IPS-18c (cell line): ENCODE results near the gene ZNF398.
"Not testable (repeated sequence)": the region's sequence is repeated elsewhere in the genome, so short reads cannot be mapped to it uniquely, and the experiment has no call there.

Experiments used
- H3K4me3 ChIP-seq: 2 replicates; pipeline ENCODE4 v1.7.0; 2013; ENCODE audit warnings: low read depth, mild to moderate bottlenecking, low read length, moderate library complexity; ENCODE audit not compliant: insufficient read depth
- H3K9me3 ChIP-seq: one replicate; pipeline ENCODE4 v1.6.1; 2013; ENCODE audit warnings: mild to moderate bottlenecking, low read length, moderate library complexity; ENCODE audit not compliant: control insufficient read depth, insufficient read depth

Gene ZNF398

DNA sequence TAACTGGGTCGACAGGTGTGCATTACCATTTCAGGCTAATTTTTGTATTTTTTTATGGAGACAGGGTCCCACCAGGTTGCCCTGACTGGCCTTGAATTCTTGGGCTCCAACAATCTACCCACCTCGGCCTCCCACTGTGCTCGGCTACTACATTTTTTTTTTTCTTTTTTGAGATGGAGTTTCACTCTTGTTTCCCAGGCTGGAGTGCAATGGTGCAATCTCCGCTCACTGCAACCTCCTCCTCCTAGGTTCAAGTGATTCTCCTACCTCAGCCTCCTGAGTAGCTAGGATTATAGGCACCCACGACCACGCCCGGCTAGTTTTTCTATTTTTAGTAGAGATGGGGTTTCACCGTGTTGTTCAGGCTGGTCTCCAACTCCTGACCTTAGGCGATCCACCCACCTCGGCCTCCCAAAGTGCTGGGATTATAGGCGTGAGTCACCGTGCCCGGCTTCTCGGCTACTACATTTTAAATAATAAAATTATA is 2.8 kb upstream of the ZNF398 start:
- H3K9me3 ChIP-seq, H3K4me3 ChIP-seq: not testable (repeated sequence)

DNA sequence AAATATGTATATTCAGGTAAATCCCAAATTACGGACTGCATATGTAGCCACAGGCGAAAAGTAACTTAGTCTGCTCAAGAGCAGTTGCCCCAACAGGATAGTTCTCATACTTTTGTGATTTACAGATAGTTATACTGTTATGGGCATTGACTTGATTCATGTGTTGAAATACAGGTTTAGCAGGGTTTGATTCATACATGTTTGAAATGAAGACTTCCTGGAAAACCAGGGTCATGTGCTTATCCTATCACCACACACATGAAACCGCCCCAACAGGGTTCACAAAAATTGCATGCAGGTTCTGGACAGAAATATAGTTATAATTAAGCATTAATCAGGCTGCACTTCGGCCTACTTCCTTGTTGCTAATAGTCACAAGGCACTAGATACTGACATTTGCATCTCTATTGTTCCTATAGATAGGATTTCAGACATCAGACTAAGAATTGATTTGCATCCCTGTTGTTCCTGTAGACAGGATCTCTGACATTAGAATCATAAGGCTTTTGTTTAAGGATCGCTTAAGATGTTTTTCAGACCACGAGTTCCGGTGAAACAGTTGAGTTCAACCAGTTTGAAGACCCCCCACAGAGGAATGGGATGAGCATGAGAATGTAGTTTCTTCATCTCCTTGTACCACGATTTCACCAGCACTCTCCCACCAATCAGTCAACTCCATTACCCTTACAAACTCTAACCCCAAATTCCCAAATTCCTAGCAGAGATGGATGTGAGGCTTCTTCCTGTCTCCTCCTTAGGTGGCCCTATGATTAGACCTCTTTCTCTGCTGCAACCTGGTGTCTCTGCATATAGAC is 2.0 kb upstream of the ZNF398 start:
- Histone ChIP-seq H3K9me3 (no peaks in the 10 kb centered on the region), H3K4me3 (peak overlapping the region; percentile 11; the same call in 1 of the 2 replicates)

DNA sequence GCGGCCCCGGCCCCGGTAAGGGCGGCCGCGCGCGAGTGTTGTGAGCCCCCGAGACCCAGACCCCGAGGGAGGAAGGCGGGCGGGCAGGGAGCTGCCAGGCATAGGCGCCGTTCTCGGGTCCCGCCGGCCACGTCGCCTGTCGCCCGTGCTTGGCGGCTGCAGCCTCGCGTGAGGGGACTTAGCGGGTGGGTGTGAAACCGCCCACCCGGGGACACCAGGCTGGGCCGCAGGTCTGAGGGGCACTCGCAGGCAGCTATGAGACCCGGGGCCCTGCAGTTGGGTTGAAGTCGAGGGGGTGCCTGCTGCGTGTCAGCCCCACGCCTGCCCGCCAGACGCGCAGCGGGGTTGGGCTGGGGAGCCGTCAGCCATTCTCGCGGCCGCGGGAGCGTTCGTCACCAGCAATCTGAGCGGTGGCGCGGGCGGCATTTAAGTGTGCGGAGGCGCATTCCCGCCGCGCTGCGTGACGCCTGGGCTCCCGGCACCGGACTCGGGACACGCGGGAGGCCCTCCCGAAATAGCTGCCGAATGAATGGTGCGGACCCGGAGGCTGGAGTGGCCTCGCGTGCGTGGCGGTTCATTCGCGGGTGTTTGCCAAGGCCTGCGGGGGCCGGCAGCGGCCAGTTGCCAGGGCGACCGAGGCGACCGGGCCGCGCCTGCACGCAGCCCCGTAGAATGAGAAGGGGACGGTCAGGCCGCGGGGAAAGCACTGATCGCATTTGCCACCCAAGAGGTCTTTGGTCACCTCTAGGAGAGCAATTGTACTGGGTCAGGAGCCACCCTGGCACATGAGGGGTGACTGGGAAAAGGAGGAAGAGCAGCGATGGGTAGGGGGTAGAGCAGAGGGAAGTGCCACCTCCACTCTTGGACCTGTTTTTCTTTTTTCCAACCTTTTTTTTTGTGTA is 750 bp downstream of the ZNF398 start:
- H3K9me3 ChIP-seq, result no peaks in the 10 kb centered on the region

DNA sequence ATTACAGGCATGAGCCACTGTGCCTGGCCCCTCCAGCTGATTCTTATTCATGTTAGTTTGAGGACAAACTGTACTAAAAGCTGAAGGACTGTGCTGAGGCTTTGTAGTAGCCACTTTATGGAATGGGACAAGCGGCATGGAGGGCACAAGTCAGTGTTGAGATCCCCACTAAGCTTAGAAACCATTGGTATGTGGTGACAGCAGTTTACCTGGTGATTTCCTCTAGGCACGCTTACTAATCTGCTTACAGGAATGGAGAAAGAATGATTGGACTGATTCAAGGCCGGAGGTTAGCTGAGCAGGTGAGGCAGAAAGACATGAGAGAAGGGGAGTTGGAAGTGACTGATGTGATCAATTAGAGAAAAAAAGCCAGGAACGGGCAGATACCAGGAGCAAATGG is 3.7 kb downstream of the ZNF398 start:
- no peak overlapping the region for H3K4me3 ChIP-seq

More for the DNA sequence above, 750 bp downstream of the ZNF398 start:
- H3K4me3 ChIP-seq, result peak overlapping the region; percentile 70

DNA sequence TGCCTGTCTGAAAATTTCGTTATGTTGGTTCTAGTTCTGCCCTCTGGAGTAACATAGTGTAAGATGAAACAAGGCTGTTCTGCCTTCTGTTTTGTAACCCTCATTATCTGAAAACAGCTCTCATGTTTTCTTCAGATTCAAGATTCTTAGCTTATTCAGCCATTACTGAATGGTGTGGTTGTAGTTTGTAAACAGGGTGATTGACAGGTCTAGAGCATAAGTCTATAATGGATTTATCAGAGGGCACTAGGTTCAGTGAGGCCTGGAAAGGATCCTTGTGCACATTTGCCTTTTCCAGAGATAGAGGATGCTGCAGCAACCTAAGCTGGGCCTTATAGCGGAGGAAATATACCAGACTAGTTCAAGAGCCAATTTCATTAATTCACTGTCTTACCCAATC is 6.1 kb downstream of the ZNF398 start:
- Histone ChIP-seq H3K9me3 (no peaks in the 10 kb centered on the region), H3K4me3 (no peak overlapping the region)

More for the DNA sequence above, 3.7 kb downstream of the ZNF398 start:
- H3K9me3 ChIP-seq, result no peaks in the 10 kb centered on the region

DNA sequence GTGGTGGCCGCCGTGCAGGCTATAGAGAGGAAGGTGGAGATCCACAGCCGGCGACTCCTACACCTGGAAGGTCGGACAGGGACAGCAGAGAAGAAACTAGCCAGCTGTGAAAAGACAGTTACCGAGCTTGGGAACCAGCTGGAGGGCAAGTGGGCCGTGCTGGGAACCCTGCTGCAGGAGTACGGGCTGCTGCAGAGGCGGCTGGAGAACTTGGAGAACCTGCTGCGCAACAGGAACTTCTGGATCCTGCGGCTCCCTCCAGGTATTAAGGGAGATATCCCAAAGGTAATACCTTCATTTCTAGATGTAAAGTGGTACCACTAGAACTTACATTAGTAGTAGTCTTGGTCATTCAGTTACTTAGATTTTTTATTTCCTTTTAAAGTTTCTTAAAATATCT is 6.8 kb downstream of the ZNF398 start:
- no peaks in the 10 kb centered on the region for H3K9me3 ChIP-seq
- H3K4me3 ChIP-seq, result no peak overlapping the region

DNA sequence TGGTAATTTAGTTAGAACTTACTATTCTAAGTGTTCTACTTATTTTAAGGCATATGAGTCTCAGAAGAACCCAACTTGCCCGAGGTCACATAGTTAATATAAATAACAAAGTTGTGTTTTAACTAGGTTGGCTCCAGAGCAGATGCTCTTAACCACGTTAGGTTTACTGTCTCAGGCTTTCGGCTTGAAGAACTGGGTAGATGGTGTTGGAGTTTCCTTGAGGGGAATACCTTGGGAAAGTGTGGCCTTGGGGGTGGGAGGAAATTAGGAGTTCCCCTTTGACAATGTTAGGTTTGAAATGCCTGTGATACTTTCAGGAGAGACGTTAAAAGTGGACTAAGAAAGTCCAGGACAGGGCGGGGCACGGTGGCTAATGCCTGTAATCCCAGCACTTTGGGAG is 9.6 kb downstream of the ZNF398 start:
- no peak overlapping the region for H3K4me3 ChIP-seq
- no peaks in the 10 kb centered on the region for H3K9me3 ChIP-seq

DNA sequence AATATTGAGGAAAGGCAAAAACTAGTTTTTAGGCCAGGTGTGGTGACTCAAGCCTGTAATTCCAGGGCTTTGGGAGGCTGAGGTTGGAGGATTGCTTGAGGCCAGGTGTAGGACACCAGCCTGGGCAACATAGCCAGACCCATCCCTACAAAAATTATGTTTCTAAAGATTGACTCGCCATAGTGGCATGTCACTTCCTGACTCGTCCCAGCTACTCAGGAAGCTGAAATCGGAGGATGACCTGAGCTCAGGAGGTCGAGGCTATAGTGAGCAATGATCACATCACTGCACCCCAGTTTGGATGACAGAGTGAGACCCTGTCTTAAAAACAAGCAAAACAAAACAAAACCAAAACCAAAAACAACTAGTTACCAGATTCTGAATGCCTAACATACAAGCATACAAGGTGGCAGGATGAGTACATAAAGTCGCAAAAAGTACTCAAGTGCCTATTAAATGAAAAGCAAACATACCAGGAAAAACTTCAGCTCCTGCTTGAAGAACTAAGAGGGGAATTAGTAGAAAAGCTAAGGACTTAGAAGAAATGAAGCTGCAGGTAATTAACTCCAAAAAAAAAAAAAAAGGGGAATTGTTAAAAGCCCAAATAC is 14.1 kb downstream of the ZNF398 start:
- H3K4me3 ChIP-seq, result no peak overlapping the region
- H3K9me3 ChIP-seq, result no peaks in the 10 kb centered on the region

DNA sequence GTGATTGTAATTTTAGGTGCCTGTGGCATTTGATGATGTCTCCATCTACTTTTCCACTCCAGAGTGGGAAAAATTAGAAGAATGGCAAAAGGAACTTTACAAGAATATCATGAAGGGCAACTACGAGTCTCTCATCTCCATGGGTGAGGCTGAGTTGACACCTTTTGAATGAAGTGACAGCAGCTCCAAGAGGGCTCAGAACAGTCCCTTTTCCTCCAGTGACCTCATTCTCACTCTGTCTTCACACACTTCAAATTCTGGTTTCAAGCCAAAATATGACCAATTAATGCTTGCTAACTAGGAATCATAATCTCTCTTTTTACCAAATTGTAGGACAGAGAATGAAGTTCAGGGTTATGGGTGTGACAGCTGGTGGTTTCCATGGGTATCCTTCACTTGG is 18.9 kb downstream of the ZNF398 start:
- Histone ChIP-seq H3K4me3 (no peak overlapping the region), H3K9me3 (no peaks in the 10 kb centered on the region)

DNA sequence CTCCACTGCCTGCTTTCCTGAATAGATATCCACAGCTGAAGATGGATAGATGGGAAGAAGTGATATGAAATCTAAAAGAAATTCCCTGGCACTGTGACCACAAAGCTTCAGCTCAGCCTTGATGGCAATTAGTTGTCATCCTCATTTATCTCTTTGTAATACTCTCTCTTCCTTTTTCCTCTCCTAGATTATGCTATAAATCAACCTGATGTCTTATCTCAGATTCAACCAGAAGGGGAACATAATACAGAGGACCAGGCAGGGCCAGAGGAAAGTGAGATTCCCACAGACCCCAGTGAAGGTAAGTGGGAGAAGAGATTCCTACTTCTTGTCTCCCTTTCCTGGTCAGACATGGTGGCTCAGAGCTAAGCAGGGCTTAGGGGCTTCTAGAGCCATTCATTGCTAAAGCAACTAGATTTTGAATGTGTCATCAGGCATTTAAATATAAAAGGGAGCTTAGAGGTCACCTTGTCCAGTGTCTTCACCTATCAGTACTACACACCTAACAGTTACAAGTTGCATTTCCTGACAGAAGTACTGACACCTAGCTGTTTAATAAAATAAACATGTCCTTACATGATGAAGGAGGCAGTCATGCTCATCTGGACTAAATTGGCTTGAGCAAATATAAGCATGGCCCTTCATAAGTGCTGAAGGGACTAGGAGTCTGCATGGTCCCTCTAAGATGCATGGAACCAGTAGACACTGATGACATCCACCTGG is 19.5 kb downstream of the ZNF398 start:
- Histone ChIP-seq H3K9me3 (no peaks in the 10 kb centered on the region), H3K4me3 (no peak overlapping the region)

DNA sequence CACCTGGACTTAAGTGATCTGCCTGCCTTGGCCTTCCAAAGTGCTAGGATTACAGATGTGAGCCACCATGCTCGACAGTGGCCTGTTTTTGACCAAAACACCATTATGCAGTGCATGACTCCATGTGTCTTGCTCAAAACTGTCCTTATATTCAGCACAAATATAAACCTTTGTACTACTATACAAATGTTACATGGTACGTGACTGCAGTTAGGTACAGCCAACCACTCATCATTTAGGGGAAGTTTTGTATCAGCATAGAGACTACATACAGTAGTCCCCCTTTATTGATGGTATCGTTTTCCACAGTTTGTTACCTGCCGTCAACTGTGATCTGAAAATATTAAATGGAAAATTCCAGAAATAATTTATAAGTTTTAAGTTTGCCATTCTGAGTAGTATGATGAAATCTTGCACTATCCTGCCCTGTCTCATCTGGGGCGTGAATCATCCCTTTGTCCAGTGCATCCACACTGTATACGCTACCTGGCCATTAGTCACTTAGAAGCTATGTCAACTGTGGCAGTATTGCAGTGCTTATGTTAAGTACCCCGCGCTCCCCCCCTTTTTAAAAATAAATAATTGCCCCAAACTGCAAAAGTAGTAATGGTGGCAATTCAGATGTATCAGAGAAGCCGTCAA is 24.8 kb downstream of the ZNF398 start:
- Histone ChIP-seq H3K9me3 (no peaks in the 10 kb centered on the region), H3K4me3 (no peak overlapping the region)

DNA sequence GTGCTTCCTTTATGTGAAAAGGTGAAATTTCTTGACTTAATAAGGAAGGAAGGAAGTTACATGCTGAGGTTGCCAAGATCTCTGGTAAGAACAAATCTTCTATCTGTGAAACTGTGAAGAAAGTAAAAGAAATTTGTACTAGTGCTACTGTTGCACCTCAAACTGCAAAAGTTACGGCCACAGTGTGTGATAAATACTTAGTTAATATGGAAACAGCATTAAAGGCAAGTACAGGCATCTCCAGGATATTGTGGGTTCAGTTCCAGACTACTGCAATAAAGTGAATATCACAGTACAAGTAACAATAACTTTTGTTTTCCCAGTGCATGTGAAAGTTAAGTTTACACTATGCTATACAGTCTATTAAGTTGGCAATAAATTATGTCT is 25.3 kb downstream of the ZNF398 start:
- Histone ChIP-seq H3K4me3 (no peak overlapping the region), H3K9me3 (no peaks in the 10 kb centered on the region)

DNA sequence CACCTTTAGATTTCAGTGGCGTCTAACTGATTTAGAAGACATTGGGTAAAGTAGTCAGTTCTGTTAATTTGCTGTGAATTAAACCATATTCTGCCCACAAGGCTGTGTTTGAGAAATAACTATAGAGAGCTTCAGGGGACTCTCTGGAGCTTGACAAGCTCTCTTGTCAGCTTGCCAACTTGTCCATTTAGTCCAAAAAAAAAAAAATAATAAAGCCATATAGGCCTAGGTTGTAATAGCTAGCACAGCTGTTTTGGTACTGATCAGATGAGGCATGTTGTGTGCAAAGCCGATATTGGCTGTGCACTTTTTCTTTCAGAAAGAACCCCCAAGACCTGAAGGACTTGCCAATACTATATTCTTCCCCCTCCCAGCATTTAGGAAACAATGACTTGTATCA is 27.9 kb downstream of the ZNF398 start:
- Histone ChIP-seq H3K9me3 (no peaks in the 10 kb centered on the region), H3K4me3 (no peak overlapping the region)

DNA sequence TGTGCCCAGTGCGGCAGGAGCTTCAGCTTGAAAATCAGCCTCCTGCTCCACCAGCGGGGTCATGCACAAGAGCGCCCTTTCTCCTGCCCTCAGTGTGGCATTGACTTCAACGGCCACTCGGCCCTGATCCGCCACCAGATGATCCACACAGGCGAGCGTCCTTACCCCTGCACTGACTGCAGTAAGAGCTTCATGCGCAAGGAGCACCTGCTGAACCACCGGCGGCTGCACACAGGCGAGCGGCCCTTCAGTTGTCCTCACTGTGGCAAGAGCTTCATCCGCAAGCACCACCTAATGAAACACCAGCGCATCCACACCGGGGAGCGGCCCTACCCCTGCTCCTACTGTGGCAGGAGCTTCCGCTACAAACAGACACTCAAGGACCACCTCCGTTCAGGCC is 32.0 kb downstream of the ZNF398 start:
- Histone ChIP-seq H3K4me3 (no peak overlapping the region), H3K9me3 (no peaks in the 10 kb centered on the region)

DNA sequence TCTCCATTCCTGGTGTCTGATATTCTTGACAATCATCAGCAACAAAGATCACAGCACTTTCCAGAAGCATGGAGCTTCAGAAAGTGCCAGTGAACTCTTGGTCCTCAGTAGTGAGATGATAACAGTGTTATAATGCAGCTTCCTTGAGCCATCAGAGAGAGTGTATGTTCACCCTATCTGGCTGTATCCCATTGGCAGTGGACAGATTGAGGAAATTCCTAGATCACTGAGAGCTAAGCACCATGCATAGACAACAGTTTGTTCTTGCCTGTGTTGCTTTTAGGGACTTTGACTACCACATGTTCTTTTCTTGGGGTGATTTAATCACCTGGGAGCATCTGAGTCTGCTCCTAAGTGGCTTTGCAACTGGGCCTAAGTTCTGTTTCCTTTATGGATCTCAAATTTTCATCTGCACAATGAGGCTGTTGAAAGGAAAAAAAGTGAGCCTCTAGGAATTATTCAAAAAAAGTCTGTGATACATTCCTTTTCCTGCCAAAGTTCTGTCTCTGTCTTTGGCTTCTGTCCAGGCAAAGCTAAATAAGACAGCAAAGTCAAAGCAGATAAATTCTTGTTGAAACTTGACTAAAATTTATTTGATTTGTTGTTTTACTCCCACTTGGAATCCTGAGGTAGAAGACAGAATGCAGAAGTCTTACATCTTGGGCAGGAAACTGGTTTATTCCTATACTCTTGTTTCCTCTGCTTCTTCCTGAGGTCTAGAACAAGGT is 33.6 kb downstream of the ZNF398 start:
- H3K4me3 ChIP-seq, result no peak overlapping the region
- no peaks in the 10 kb centered on the region for H3K9me3 ChIP-seq

DNA sequence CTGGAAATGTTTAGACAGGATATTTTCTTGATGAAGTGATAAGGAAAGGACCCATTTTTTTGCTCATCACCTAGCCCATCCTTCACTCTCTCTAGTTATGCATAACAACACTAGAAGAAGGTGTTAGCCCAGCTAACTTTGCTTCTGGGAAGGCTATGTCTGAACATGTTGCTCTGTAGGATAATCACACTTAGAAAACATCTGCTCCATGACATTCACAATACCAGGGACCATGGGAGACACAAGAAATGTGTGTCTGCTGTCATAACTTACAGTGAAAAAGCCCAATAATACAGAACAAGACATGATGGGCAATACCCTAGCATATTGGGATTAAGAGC is 34.2 kb downstream of the ZNF398 start:
- H3K4me3 ChIP-seq, result no peak overlapping the region
- no peaks in the 10 kb centered on the region for H3K9me3 ChIP-seq
